ENCODE measurements around the gene ZNF845. TPM values are rescaled to one million over a fixed set of nuclear protein-coding genes. Genes with fewer than 3 reads are reported as not detected.
"Not testable (repeated sequence)": the region's sequence is repeated elsewhere in the genome, so short reads cannot be mapped to it uniquely, and the experiment has no call there.

Gene ZNF845
- 11.6 TPM for polyA plus RNA-seq

- Mint-ChIP-seq H3K36me3 (peaks cover 12% of the 10 kb centered on the region), H3K27me3 (peaks cover 1% of the 10 kb centered on the region), H3K9me3 (peaks cover 5 to 20% (median 8%) of the 10 kb centered on the region in 3 donors), H3K4me1 (peaks cover 7 to 24% (median 8%) of the 10 kb centered on the region in 3 donors), H3K27ac (peak within 1 kb of the TSS; percentile 88 to 91 (median 90)), H3K4me3 (peak within 1 kb of the TSS; percentile 91 to 99 (median 98))
Observed at GRCh38 chr19:53333463-53334449, at the start of gene ZNF845. Gene ZNF845 (plus strand): TSS chr19:53333749. CDS start chr19:53341308, 7,559 bp downstream.

GRCh38 chr19:53285087-53285486 lies 48.5 kb upstream of the ZNF845 start:
- no peaks in the 10 kb centered on the region for H3K27me3 Mint-ChIP-seq
- no peak overlapping the region for H3K27ac Mint-ChIP-seq
- peaks cover 10 to 15% (median 12%) of the 10 kb centered on the region in 3 donors for H3K9me3 Mint-ChIP-seq
- no peaks in the 10 kb centered on the region for H3K4me1 Mint-ChIP-seq
- H3K36me3 Mint-ChIP-seq = peaks cover 1% of the 10 kb centered on the region
- no peak overlapping the region for H3K4me3 Mint-ChIP-seq

- Mint-ChIP-seq H3K4me3 (no peak overlapping the region), H3K27me3 (no peaks in the 10 kb centered on the region), H3K9me3 (peaks cover 15 to 28% (median 26%) of the 10 kb centered on the region in 3 donors), H3K36me3 (peaks cover 1% of the 10 kb centered on the region), H3K27ac (no peak overlapping the region), H3K4me1 (peaks cover 0 to 1% (median 0%) of the 10 kb centered on the region in 3 donors)
Observed at GRCh38 chr19:53290758-53291549, 42.6 kb upstream of the ZNF845 start.

GRCh38 chr19:53294786-53295441 lies 38.6 kb upstream of the ZNF845 start:
- Mint-ChIP-seq H3K4me3 (no peak overlapping the region), H3K9me3 (peaks cover 11 to 25% (median 25%) of the 10 kb centered on the region in 3 donors), H3K36me3 (no peaks in the 10 kb centered on the region), H3K4me1 (peaks cover 0 to 1% (median 0%) of the 10 kb centered on the region in 3 donors), H3K27ac (no peak overlapping the region), H3K27me3 (no peaks in the 10 kb centered on the region)

GRCh38 chr19:53301341-53301740 lies 32.2 kb upstream of the ZNF845 start:
- H3K9me3 Mint-ChIP-seq = peaks cover 0 to 22% (median 22%) of the 10 kb centered on the region in 3 donors
- H3K4me3 Mint-ChIP-seq, H3K4me1 Mint-ChIP-seq, H3K36me3 Mint-ChIP-seq, H3K27ac Mint-ChIP-seq, H3K27me3 Mint-ChIP-seq: not testable (repeated sequence)

GRCh38 chr19:53308339-53308811 lies 25.2 kb upstream of the ZNF845 start:
- Mint-ChIP-seq H3K27me3 (peaks cover 5% of the 10 kb centered on the region), H3K36me3 (peaks cover 1% of the 10 kb centered on the region), H3K4me3 (no peak overlapping the region), H3K4me1 (no peaks in the 10 kb centered on the region), H3K9me3 (peaks cover 13 to 34% (median 26%) of the 10 kb centered on the region in 3 donors), H3K27ac (no peak overlapping the region)

GRCh38 chr19:53311044-53311443 lies 22.5 kb upstream of the ZNF845 start:
- H3K27ac Mint-ChIP-seq = peak overlapping the region in 1 of 3 donors; percentile 41
- H3K9me3 Mint-ChIP-seq = peaks cover 17 to 35% (median 28%) of the 10 kb centered on the region in 3 donors
- no peaks in the 10 kb centered on the region for H3K36me3 Mint-ChIP-seq
- H3K27me3 Mint-ChIP-seq = peaks cover 8% of the 10 kb centered on the region
- H3K4me3 Mint-ChIP-seq = no peak overlapping the region
- no peaks in the 10 kb centered on the region for H3K4me1 Mint-ChIP-seq

- Mint-ChIP-seq H3K4me3 (no peak overlapping the region), H3K4me1 (no peaks in the 10 kb centered on the region), H3K27me3 (peaks cover 8% of the 10 kb centered on the region), H3K27ac (no peak overlapping the region), H3K9me3 (peaks cover 16 to 33% (median 29%) of the 10 kb centered on the region in 3 donors), H3K36me3 (no peaks in the 10 kb centered on the region)
Observed at GRCh38 chr19:53311897-53312296, 21.7 kb upstream of the ZNF845 start.

GRCh38 chr19:53328967-53329366 lies 4.6 kb upstream of the ZNF845 start:
- Mint-ChIP-seq H3K4me3 (peak overlapping the region in 3 of 4 donors; percentile 19 to 62 (median 61)), H3K9me3 (peaks cover 13 to 45% (median 24%) of the 10 kb centered on the region in 3 donors), H3K27ac (no peak overlapping the region)

GRCh38 chr19:53332484-53332883 lies 1.1 kb upstream of the ZNF845 start:
- peaks cover 8% of the 10 kb centered on the region for H3K36me3 Mint-ChIP-seq
- H3K9me3 Mint-ChIP-seq = peaks cover 9 to 29% (median 13%) of the 10 kb centered on the region in 3 donors
- peaks cover 4% of the 10 kb centered on the region for H3K27me3 Mint-ChIP-seq
- no peak overlapping the region for H3K27ac Mint-ChIP-seq
- peaks cover 8 to 24% (median 8%) of the 10 kb centered on the region in 3 donors for H3K4me1 Mint-ChIP-seq
- peak overlapping the region; percentile 73 to 79 (median 76) for H3K4me3 Mint-ChIP-seq

More at GRCh38 chr19:53328967-53329366, 4.6 kb upstream of the ZNF845 start:
- H3K27me3 Mint-ChIP-seq = peaks cover 4% of the 10 kb centered on the region
- H3K36me3 Mint-ChIP-seq = peaks cover 2% of the 10 kb centered on the region
- peaks cover 2 to 15% (median 2%) of the 10 kb centered on the region in 3 donors for H3K4me1 Mint-ChIP-seq

- H3K27ac Mint-ChIP-seq = peak overlapping the region; percentile 88 to 91 (median 90)
- peak overlapping the region; percentile 91 to 99 (median 98) for H3K4me3 Mint-ChIP-seq
- peaks cover 9 to 25% (median 12%) of the 10 kb centered on the region in 3 donors for H3K9me3 Mint-ChIP-seq
- H3K36me3 Mint-ChIP-seq = peaks cover 8% of the 10 kb centered on the region
- peaks cover 4% of the 10 kb centered on the region for H3K27me3 Mint-ChIP-seq
- peaks cover 8 to 24% (median 8%) of the 10 kb centered on the region in 3 donors for H3K4me1 Mint-ChIP-seq
Observed at GRCh38 chr19:53333066-53333462, 485 bp upstream of the ZNF845 start.

GRCh38 chr19:53344403-53344802 lies 10.9 kb downstream of the ZNF845 start:
- not testable (repeated sequence) for H3K27me3 Mint-ChIP-seq, H3K4me3 Mint-ChIP-seq, H3K4me1 Mint-ChIP-seq, H3K27ac Mint-ChIP-seq
- Mint-ChIP-seq H3K36me3 (peaks cover 66% of the 10 kb centered on the region), H3K9me3 (peaks cover 10 to 40% (median 23%) of the 10 kb centered on the region in 3 donors)

- peaks cover 22 to 45% (median 41%) of the 10 kb centered on the region in 3 donors for H3K9me3 Mint-ChIP-seq
Observed at GRCh38 chr19:53355739-53356138, 22.2 kb downstream of the ZNF845 start.

More at GRCh38 chr19:53355739-53356138, 22.2 kb downstream of the ZNF845 start:
- Mint-ChIP-seq H3K27me3 (no peaks in the 10 kb centered on the region), H3K4me1 (peaks cover 0 to 1% (median 0%) of the 10 kb centered on the region in 3 donors), H3K27ac (peak overlapping the region in 1 of 3 donors; percentile 19), H3K4me3 (peak overlapping the region in 1 of 4 donors; percentile 5), H3K36me3 (peaks cover 8% of the 10 kb centered on the region)

Measured in IgD-negative memory B cell (primary cell).